GM19240 (cell line): ENCODE data around the gene SORL1.
"Not testable (repeated sequence)": the region's sequence is repeated elsewhere in the genome, so short reads cannot be mapped to it uniquely, and the experiment has no call there.

Experiments used
- DNase-seq: peaks from one replicate; pipeline ENCODE4 v3.0.0; 2011; ENCODE audit warnings: low spot score; ENCODE audit not compliant: insufficient read length

The SORL1 gene

GRCh38 chr11:121451986-121452608 lies at the start of gene SORL1:
SORL1 (plus strand) TSS chr11:121452314; CDS start chr11:121452332, 18 bp downstream.
- no peak for DNase-seq

- no peak for DNase-seq
Measured at GRCh38 chr11:121405646-121406045, 46.5 kb upstream of the SORL1 start.

GRCh38 chr11:121406291-121406690 lies 45.8 kb upstream of the SORL1 start:
- no peak for DNase-seq

- DNase-seq, result no peak
Measured at GRCh38 chr11:121408830-121409229, 43.3 kb upstream of the SORL1 start.

- DNase-seq, result not testable (repeated sequence)
Measured at GRCh38 chr11:121410041-121410440, 42.1 kb upstream of the SORL1 start.

GRCh38 chr11:121411330-121411729 lies 40.8 kb upstream of the SORL1 start:
- DNase-seq, result not testable (repeated sequence)

GRCh38 chr11:121412000-121412587 lies 40.0 kb upstream of the SORL1 start:
- DNase-seq, result no peak

GRCh38 chr11:121412711-121413415 lies 39.3 kb upstream of the SORL1 start:
- no peak for DNase-seq

- DNase-seq, result no peak
Measured at GRCh38 chr11:121414141-121414913, 37.8 kb upstream of the SORL1 start.

- DNase-seq, result no peak
Measured at GRCh38 chr11:121415856-121416255, 36.3 kb upstream of the SORL1 start.

GRCh38 chr11:121417055-121417551 lies 35.0 kb upstream of the SORL1 start:
- no peak for DNase-seq

GRCh38 chr11:121417607-121418006 lies 34.5 kb upstream of the SORL1 start:
- DNase-seq, result no peak

- no peak for DNase-seq
Measured at GRCh38 chr11:121418625-121419114, 33.4 kb upstream of the SORL1 start.

GRCh38 chr11:121419836-121420235 lies 32.3 kb upstream of the SORL1 start:
- no peak for DNase-seq

GRCh38 chr11:121420398-121420797 lies 31.7 kb upstream of the SORL1 start:
- no peak for DNase-seq

GRCh38 chr11:121421149-121421901 lies 30.8 kb upstream of the SORL1 start:
- no peak for DNase-seq

GRCh38 chr11:121422675-121423074 lies 29.4 kb upstream of the SORL1 start:
- DNase-seq, result no peak

- no peak for DNase-seq
Measured at GRCh38 chr11:121425828-121426227, 26.3 kb upstream of the SORL1 start.

GRCh38 chr11:121426476-121427399 lies 25.4 kb upstream of the SORL1 start:
- DNase-seq, result no peak

- DNase-seq, result no peak
Measured at GRCh38 chr11:121427400-121427744, 24.7 kb upstream of the SORL1 start.
